Right lobe of liver (tissue), 6 donors: ENCODE data around the gene ADGRA1. TPM values are rescaled to one million over a fixed set of nuclear protein-coding genes. Genes with fewer than 3 reads are reported as not detected.

ENCODE experiments used
- ATAC-seq, 4 donors: fragments of 200-7000 bp; cut with Tn5 transposase; one replicate each; pipeline ENCODE4 v1.9.1; 2020; ENCODE audit warnings: mild to moderate bottlenecking in 4 of 4, moderate library complexity in 4 of 4
- DNase-seq, 3 donors: peaks; one replicate each; pipeline ENCODE4 v3.0.0-alpha.2; 2020
- H3K27ac ChIP-seq, 3 donors: fragments of 200-600 bp; one replicate each; pipeline ENCODE4 v1.8.0; 2022
- H3K27me3 ChIP-seq, 2 donors: fragments of 200-600 bp; one replicate each; pipeline ENCODE4 v1.8.0; 2022
- H3K36me3 ChIP-seq, 4 donors: fragments of 200-600 bp; sonication (generic) in 1 of 4; one replicate each; pipeline versions ENCODE4 v1.5.1 to v1.8.0; 2017 to 2022; ENCODE audit warnings: control low read depth in 1 of 4
- H3K4me1 ChIP-seq, 4 donors: fragments of 200-600 bp; sonication (generic) in 1 of 4; one replicate each; pipeline versions ENCODE4 v1.5.1 to v1.8.0; 2017 to 2022; ENCODE audit warnings: control low read depth in 1 of 4
- H3K4me3 ChIP-seq, 3 donors: fragments of 200-600 bp; one replicate each; pipeline ENCODE4 v1.8.0; 2022
- H3K9me3 ChIP-seq, 4 donors: fragments of 200-600 bp; sonication (generic) in 1 of 4; one replicate each; pipeline versions ENCODE4 v1.5.1 to v1.8.0; 2017 to 2022; ENCODE audit warnings: control low read depth in 1 of 4
- CTCF ChIP-seq, 4 donors: fragments of 200-600 bp in 3 of 4; fragments of 450-650 bp in 1 of 4; IDR thresholded peaks; one replicate each; pipeline versions ENCODE4 v1.5.1 to v1.8.0; 2016 to 2022; ENCODE audit warnings: antibody characterized with exemption in 4 of 4, mild to moderate bottlenecking in 2 of 4
- POLR2A ChIP-seq: fragments of 450-650 bp; IDR thresholded peaks from one replicate; pipeline ENCODE4 v1.6.1; 2017; ENCODE audit warnings: antibody characterized with exemption, mild to moderate bottlenecking
- WGBS: methylation state at CpG from one replicate; pipeline ENCODE4 v1.1.6; 2018; ENCODE audit warnings: low coverage, low lambda C conversion rate; ENCODE audit not compliant: insufficient coverage; ENCODE audit errors: missing lambda C conversion rate; 5-methylcytosine and 5-hydroxymethylcytosine counted together
- intact Hi-C, 2 donors: fragments of 100-400 bp; cut with DNase I; formaldehyde crosslinking; loops; one replicate each; pipeline versions ENCODE4 v1.11.2 to v1.14.1; 2022
- total RNA-seq, 6 experiments: library from RNA; depleted of rRNA in 2 of 6; stranded (reverse); fragments of >200 nt in 2 of 6; fragmentation: NEBNext Ultra II Directional in 3 of 6; extraction: Animal tissue kit (Norgen Biotek cat#: 25700) in 3 of 6; gene quantifications; one replicate each; pipeline versions ENCODE4 v1.1.0 to v1.2.4, GENCODE V29; 2016 to 2023
- donor health status: DM: no; HTN: yes; CAD: no.
- donor health status: DM: no; HTN: no; CAD: no.
- donor health status: DM: no; HTN: no; CAD: no.
- donor health status: DM: no; HTN: yes; CAD: no.
- donor health status: DM: no; HTN: yes; CAD: no.

Gene ADGRA1
- total RNA-seq, 6 experiments from 2014 or later: 0.10 to 0.46 (median 0.16) TPM; not detected in 1

- peak in 2 of 3 donors; percentile 39 to 43 for DNase-seq
- TF ChIP-seq CTCF (IDR thresholded peaks at IDR 0.05) (no peak), POLR2A (no peak)
- no peak for ATAC-seq
- Histone ChIP-seq H3K27ac (no peak overlapping the region), H3K4me1 (no peaks in the 10 kb centered on the region), H3K36me3 (no peaks in the 10 kb centered on the region), H3K9me3 (no peaks in the 10 kb centered on the region), H3K4me3 (no peak overlapping the region), H3K27me3 (no peaks in the 10 kb centered on the region)
- intact Hi-C loops: no loop called here
- WGBS: 52% methylated on average over 5 of the region's 26 CpGs
Measured at GRCh38 chr10:133140417-133141143, 52.9 kb downstream of the ADGRA1 start.

- DNase-seq (peak in 2 of 3 donors; percentile 38 to 42), ATAC-seq (peak in 1 of 4 donors; percentile 12)
- intact Hi-C loops: no loop called here
Measured at GRCh38 chr10:133141144-133141957, 53.6 kb downstream of the ADGRA1 start.

GRCh38 chr10:133141958-133142340 lies 54.2 kb downstream of the ADGRA1 start:
- H3K4me1 ChIP-seq: no peaks in the 10 kb centered on the region
- H3K9me3 ChIP-seq: no peaks in the 10 kb centered on the region
- TF ChIP-seq CTCF (IDR thresholded peaks at IDR 0.05) (no peak), POLR2A (no peak)
- ATAC-seq (peak in 1 of 4 donors; percentile 28), DNase-seq (peak in 2 of 3 donors; percentile 38 to 47)
- 61% methylated on average over 13 of the region's 27 CpGs for WGBS
- no peak overlapping the region for H3K27ac ChIP-seq
- H3K4me3 ChIP-seq: no peak overlapping the region
- no peaks in the 10 kb centered on the region for H3K36me3 ChIP-seq
- no peaks in the 10 kb centered on the region for H3K27me3 ChIP-seq
- intact Hi-C loops: no loop called here

More at GRCh38 chr10:133141144-133141957, 53.6 kb downstream of the ADGRA1 start:
- H3K4me1 ChIP-seq: no peaks in the 10 kb centered on the region
- H3K9me3 ChIP-seq: no peaks in the 10 kb centered on the region
- no peak for TF ChIP-seq CTCF (IDR thresholded peaks at IDR 0.05)
- TF ChIP-seq POLR2A: no peak
- no peak overlapping the region for H3K27ac ChIP-seq
- no peak overlapping the region for H3K4me3 ChIP-seq
- H3K36me3 ChIP-seq: no peaks in the 10 kb centered on the region
- 60% methylated on average over 1 of the region's 28 CpGs for WGBS
- no peaks in the 10 kb centered on the region for H3K27me3 ChIP-seq

GRCh38 chr10:133142523-133143199 lies 54.9 kb downstream of the ADGRA1 start:
- Histone ChIP-seq H3K4me3 (no peak overlapping the region), H3K9me3 (no peaks in the 10 kb centered on the region), H3K27me3 (no peaks in the 10 kb centered on the region), H3K4me1 (no peaks in the 10 kb centered on the region), H3K36me3 (no peaks in the 10 kb centered on the region), H3K27ac (no peak overlapping the region)
- intact Hi-C loops: no loop called here
- no peak for ATAC-seq
- peak in 2 of 3 donors; percentile 19 to 49 for DNase-seq
- TF ChIP-seq CTCF (IDR thresholded peaks at IDR 0.05): no peak
- TF ChIP-seq POLR2A: no peak
- WGBS: 60% methylated on average over 20 of the region's 24 CpGs
